Activated CD4-positive, alpha-beta memory T cell treated with anti-CD3 and anti-CD28 coated beads for 36 hours (primary cell): ENCODE measurements around the gene KRTAP19-1. TPM values are rescaled to one million over a fixed set of nuclear protein-coding genes. Genes with fewer than 3 reads are reported as not detected.

ENCODE experiments used
- total RNA-seq, 2 experiments: library from RNA; stranded (reverse); gene quantifications; one replicate each; pipeline ENCODE4 v1.2.3, GENCODE V29; 2021

Gene KRTAP19-1
- total RNA-seq, 2 experiments from 2014 or later = not detected

Other genes with a start within 250 kb of the KRTAP19-1 start
- gene KRTAP24-1, start 197.4 kb downstream of the KRTAP19-1 start, total RNA-seq = not detected
- not detected for gene KRTAP25-1, start 190.9 kb downstream of the KRTAP19-1 start, total RNA-seq
- not detected for gene KRTAP26-1, start 160.1 kb downstream of the KRTAP19-1 start, total RNA-seq
- not detected for gene KRTAP27-1, start 142.7 kb downstream of the KRTAP19-1 start, total RNA-seq
- gene KRTAP23-1, start 131.8 kb downstream of the KRTAP19-1 start, total RNA-seq = not detected
- not detected for gene KRTAP13-2, start 108.1 kb downstream of the KRTAP19-1 start, total RNA-seq
- not detected for gene KRTAP13-1, start 84.3 kb downstream of the KRTAP19-1 start, total RNA-seq
- gene KRTAP13-3, start 54.4 kb downstream of the KRTAP19-1 start, total RNA-seq = not detected
- not detected for gene KRTAP13-4, start 50.1 kb downstream of the KRTAP19-1 start, total RNA-seq
- gene KRTAP15-1, start 40.1 kb downstream of the KRTAP19-1 start, total RNA-seq = not detected
- not detected for gene KRTAP19-2, start 7.1 kb upstream of the KRTAP19-1 start, total RNA-seq
- not detected for gene KRTAP19-3, start 11.6 kb upstream of the KRTAP19-1 start, total RNA-seq
- gene KRTAP19-4, start 16.8 kb upstream of the KRTAP19-1 start, total RNA-seq = not detected
- not detected for gene KRTAP19-5, start 21.8 kb upstream of the KRTAP19-1 start, total RNA-seq
- gene KRTAP19-6, start 61.5 kb upstream of the KRTAP19-1 start, total RNA-seq = not detected
- gene KRTAP19-7, start 80.9 kb upstream of the KRTAP19-1 start, total RNA-seq = not detected
- not detected for gene KRTAP22-2, start 110.0 kb upstream of the KRTAP19-1 start, total RNA-seq
- gene KRTAP6-3, start 112.1 kb upstream of the KRTAP19-1 start, total RNA-seq = not detected
- gene KRTAP6-2, start 118.5 kb upstream of the KRTAP19-1 start, total RNA-seq = not detected
- gene KRTAP22-1, start 120.7 kb upstream of the KRTAP19-1 start, total RNA-seq = not detected
- gene KRTAP6-1, start 133.6 kb upstream of the KRTAP19-1 start, total RNA-seq = not detected
- gene KRTAP20-1, start 136.1 kb upstream of the KRTAP19-1 start, total RNA-seq = not detected
- gene KRTAP20-4, start 140.3 kb upstream of the KRTAP19-1 start, total RNA-seq = not detected
- gene KRTAP20-2, start 154.8 kb upstream of the KRTAP19-1 start, total RNA-seq = not detected
- not detected for gene KRTAP20-3, start 162.5 kb upstream of the KRTAP19-1 start, total RNA-seq
- gene KRTAP21-3, start 238.4 kb upstream of the KRTAP19-1 start, total RNA-seq = not detected